ENCODE data around the gene SPRYD7.

The SPRYD7 gene

DNA sequence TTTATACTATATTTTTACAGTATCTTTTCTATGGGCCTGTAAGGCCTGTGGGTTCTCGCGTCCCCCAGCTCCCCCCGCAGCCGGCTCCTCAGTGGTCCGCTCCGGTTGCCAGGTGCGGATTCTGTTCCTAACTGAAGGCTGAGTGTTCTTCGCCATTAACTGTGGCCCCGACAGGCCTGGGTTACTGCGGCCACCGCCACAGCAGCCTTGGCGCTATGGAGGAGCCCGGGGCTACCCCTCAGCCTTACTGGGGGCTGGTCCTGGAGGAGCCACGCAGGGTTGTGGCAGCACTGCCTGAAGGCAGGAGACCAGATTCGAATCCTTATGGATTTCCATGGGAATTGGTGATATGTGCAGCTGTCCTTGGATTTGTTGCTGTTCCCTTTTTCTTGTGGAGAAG, 45.8 kb downstream of the SPRYD7 start (continued):
- TF ChIP-seq REST (tag by site-specific recombination; IDR thresholded peaks at IDR 0.05), result no peak
- no peak for TF ChIP-seq ZNF514 (tag by site-specific recombination; IDR thresholded peaks at IDR 0.05)
- TF ChIP-seq ZNF433 (tag by site-specific recombination; IDR thresholded peaks at IDR 0.05; ENCODE audit: low read depth), result no peak
- TF ChIP-seq, protein P1, sequence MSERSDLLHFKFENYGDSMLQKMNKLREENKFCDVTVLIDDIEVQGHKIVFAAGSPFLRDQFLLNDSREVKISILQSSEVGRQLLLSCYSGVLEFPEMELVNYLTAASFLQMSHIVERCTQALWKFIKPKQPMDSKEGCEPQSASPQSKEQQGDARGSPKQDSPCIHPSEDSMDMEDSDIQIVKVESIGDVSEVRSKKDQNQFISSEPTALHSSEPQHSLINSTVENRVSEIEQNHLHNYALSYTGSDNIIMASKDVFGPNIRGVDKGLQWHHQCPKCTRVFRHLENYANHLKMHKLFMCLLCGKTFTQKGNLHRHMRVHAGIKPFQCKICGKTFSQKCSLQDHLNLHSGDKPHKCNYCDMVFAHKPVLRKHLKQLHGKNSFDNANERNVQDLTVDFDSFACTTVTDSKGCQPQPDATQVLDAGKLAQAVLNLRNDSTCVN (tag by site-specific recombination; optimal IDR thresholded peaks at IDR 0.05), result no peak

DNA sequence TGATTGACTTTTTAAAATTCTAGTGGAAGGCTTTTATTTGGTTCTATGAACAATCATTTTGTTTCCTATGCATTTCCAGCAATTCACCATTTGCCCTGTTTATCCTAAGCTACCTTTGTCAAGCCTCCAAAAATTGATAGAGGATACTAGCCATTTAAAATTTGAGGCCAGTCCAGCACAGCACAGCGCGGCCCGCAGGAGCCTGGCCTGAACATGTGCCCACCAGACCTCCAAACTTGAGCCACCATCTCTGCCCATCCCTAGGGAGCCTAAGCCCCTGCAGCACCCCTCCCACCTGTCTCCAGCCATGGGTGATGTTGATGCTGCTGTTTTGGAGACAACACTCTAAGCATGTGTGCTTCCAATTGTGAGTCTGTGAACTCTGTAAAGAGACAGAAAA, 57.5 kb downstream of the SPRYD7 start:
- TF ChIP-seq ZNF48 (tag by site-specific recombination; IDR thresholded peaks at IDR 0.05) (no peak), ZFP3 (tag by site-specific recombination; IDR thresholded peaks at IDR 0.05; ENCODE audit: low read depth) (no peak), ZNF449 (tag by site-specific recombination; IDR thresholded peaks at IDR 0.05) (no peak), ZNF704 (tag by site-specific recombination; IDR thresholded peaks at IDR 0.05) (no peak), ZBTB7A (tag by site-specific recombination; IDR thresholded peaks at IDR 0.05; ENCODE audit: low read depth) (no peak)
- TF ChIP-seq, protein P2, sequence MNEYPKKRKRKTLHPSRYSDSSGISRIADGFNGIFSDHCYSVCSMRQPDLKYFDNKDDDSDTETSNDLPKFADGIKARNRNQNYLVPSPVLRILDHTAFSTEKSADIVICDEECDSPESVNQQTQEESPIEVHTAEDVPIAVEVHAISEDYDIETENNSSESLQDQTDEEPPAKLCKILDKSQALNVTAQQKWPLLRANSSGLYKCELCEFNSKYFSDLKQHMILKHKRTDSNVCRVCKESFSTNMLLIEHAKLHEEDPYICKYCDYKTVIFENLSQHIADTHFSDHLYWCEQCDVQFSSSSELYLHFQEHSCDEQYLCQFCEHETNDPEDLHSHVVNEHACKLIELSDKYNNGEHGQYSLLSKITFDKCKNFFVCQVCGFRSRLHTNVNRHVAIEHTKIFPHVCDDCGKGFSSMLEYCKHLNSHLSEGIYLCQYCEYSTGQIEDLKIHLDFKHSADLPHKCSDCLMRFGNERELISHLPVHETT (tag by site-specific recombination; IDR thresholded peaks at IDR 0.05), result no peak
- ChIA-PET POLR2A (no interaction called here), CTCF (no interaction called here)
- Histone ChIP-seq H3K36me3 (ENCODE audit: control insufficient read depth in 2 of 2, insufficient read depth in 1 of 2, low read length in 2 of 2) (no peaks in the 10 kb centered on the region), H3K4me3 (ENCODE audit: low read depth, low read length) (no peak overlapping the region), H3K9me3 (ENCODE audit: control insufficient read depth, insufficient read depth, low read depth, low read length) (no peaks in the 10 kb centered on the region), H3K27ac (ENCODE audit: extremely low read depth, low read depth, low read length) (no peak overlapping the region), H3K4me1 (ENCODE audit: control insufficient read depth, insufficient read depth, low read length) (no peaks in the 10 kb centered on the region)

GRCh38 chr13:49877629-49878218, 58.4 kb downstream of the SPRYD7 start:
- CTCF ChIA-PET, result no interaction called here
- POLR2A ChIA-PET, result no interaction called here
- H3K4me1 ChIP-seq (ENCODE audit: control insufficient read depth, insufficient read depth, low read length), result no peaks in the 10 kb centered on the region
- no peak overlapping the region for H3K27ac ChIP-seq (ENCODE audit: extremely low read depth, low read depth, low read length)
- H3K4me3 ChIP-seq (ENCODE audit: low read depth, low read length), result no peak overlapping the region
- H3K36me3 ChIP-seq (ENCODE audit: control insufficient read depth in 2 of 2, insufficient read depth in 1 of 2, low read length in 2 of 2), result no peaks in the 10 kb centered on the region
- H3K9me3 ChIP-seq (ENCODE audit: control insufficient read depth, insufficient read depth, low read depth, low read length), result no peaks in the 10 kb centered on the region
- TF ChIP-seq GLIS1 (tag by site-specific recombination; IDR thresholded peaks at IDR 0.05) (no peak), HOXA7 (CRISPR knock-in tag; IDR thresholded peaks at IDR 0.05; ENCODE audit: borderline replicate concordance) (no peak), ZNF248 (tag by site-specific recombination; IDR thresholded peaks at IDR 0.05) (no peak), ZNF335 (tag by site-specific recombination; conservative IDR thresholded peaks at IDR 0.05) (no peak), ZNF670 (tag by site-specific recombination; IDR thresholded peaks at IDR 0.05; ENCODE audit: low read depth) (no peak), HOXD13 (CRISPR knock-in tag; IDR thresholded peaks at IDR 0.05; ENCODE audit: borderline replicate concordance) (no peak), ZNF140 (tag by site-specific recombination; IDR thresholded peaks at IDR 0.05) (no peak), IKZF3 (tag by site-specific recombination; IDR thresholded peaks at IDR 0.05) (no peak), KLF9 (tag by site-specific recombination; IDR thresholded peaks at IDR 0.05; ENCODE audit: low read depth) (no peak), ZNF843 (tag by site-specific recombination; IDR thresholded peaks at IDR 0.05) (no peak), ZNF404 (tag by site-specific recombination; IDR thresholded peaks at IDR 0.05) (no peak), ZNF311 (tag by site-specific recombination; IDR thresholded peaks at IDR 0.05; ENCODE audit: borderline replicate concordance) (no peak), MZF1 (tag by site-specific recombination; IDR thresholded peaks at IDR 0.05; ENCODE audit: borderline replicate concordance) (no peak), WT1 (tag by site-specific recombination; IDR thresholded peaks at IDR 0.05) (no peak), ZNF121 (tag by site-specific recombination; IDR thresholded peaks at IDR 0.05) (no peak), KLF8 (tag by site-specific recombination; IDR thresholded peaks at IDR 0.05) (no peak), PRDM1 (tag by site-specific recombination; IDR thresholded peaks at IDR 0.05) (no peak)
